ENCODE measurements around the gene PADI6.

GRCh38 chr1:17339521-17339920, 32.5 kb upstream of the PADI6 start:
- TF ChIP-seq ZFX (IDR thresholded peaks at IDR 0.05) (no peak), CTCF (conservative IDR thresholded peaks at IDR 0.05) (no peak)

Data from C4-2B (cell line).